ENCODE measurements around the gene NEURL1B.

GRCh38 chr5:172602783-172603231 is 38.3 kb upstream of the NEURL1B start:
- no peak for TF ChIP-seq CTCF (IDR thresholded peaks at IDR 0.05 in 8 of 11, conservative IDR thresholded peaks at IDR 0.05 in 3 of 11)
- TF ChIP-seq POLR2AphosphoS5 (IDR thresholded peaks at IDR 0.05), result no peak

Measured in spleen (tissue), 7 donors.